GM19025 (cell line): ENCODE data around the gene WIZ.
"Not testable (repeated sequence)": the region's sequence is repeated elsewhere in the genome, so short reads cannot be mapped to it uniquely, and the experiment has no call there.

Experiments used
- ATAC-seq: cut with Tn5 transposase; IDR thresholded peaks from one replicate; pipeline ENCODE4 v1.9.1; 2021; ENCODE audit warnings: mild to moderate bottlenecking, low read depth, moderate library complexity; ENCODE audit not compliant: unreplicated experiment

WIZ gene

GRCh38 chr19:15449620-15450527 lies at the start of gene WIZ:
WIZ (minus strand) TSS chr19:15449956; CDS start chr19:15448307, 1,649 bp downstream.
- peak; percentile 56 for ATAC-seq

- no peak for ATAC-seq
Measured at GRCh38 chr19:15498910-15499309, 49.2 kb upstream of the WIZ start.

DNA sequence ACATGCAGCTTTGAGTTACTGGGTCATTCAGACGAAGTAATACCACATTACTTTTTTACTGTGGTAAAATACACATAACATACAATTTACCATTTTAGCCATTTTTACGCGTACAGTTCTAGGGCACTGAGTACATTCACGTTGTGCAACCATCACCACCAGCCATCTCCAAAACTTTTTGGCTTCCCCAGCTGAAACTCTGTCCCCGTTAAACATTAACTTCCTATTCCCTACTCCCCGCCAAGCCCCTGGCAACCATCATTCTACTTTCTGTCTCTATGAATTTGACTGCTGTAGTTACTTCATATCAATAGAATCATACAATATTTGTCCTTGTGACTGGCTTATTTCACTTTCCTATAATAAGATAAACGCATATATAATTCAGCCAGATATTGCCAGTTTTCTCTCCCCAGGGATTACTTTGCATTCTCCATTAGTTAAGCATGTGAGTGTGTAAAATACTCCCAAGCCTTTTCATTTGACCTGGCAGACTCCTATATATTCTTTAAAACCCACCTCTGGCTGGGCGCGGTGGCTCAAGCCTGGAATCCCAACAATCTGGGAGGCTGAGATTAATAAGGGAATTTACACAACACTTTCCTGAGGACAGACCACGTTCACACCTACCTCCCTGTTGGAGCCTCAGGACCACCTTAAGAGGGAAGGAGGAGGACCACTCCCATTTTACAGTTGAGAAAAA lies 48.6 kb upstream of the WIZ start:
- no peak for ATAC-seq

- ATAC-seq = no peak
Measured at GRCh38 chr19:15495151-15495550, 45.4 kb upstream of the WIZ start.

GRCh38 chr19:15488489-15489226 lies 38.9 kb upstream of the WIZ start:
- no peak for ATAC-seq

DNA sequence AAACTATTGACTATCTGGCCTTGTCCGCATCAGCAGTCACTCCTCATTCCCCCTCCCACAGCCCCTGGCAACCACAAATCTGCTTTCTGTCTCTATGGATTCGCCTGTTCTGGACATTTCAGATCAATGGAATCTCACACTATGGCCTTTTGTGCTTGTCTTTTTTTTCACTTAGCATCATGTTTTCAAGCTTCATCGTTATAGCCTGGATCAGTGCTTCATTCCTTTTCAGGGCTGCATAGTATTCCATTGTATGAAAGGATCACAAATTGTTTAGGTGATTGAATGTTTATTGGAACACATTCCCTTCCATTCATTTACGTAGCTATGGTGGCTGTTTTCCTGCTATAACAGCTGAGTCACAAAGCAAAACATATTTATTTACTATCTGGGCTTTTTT lies 37.3 kb upstream of the WIZ start:
- no peak for ATAC-seq

DNA sequence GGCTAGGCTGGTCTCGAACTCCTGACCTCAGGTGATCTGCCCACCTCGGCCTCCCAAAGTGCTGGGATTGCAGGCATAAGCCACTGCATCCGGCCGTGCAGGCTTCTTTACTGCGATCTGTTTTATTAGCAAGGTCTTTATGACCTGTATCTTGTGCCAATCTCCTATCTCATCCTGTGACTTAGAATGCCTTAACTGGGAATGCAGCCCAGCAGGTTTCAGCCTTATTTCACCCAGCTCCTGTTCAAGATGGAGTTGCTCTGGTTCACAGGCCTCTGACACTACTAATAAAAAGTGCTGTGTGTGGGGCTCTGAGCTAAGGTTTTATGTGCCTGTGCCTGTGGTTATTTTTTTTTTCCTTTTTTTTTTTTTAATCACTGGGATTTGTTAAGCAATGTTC lies 36.0 kb upstream of the WIZ start:
- not testable (repeated sequence) for ATAC-seq

DNA sequence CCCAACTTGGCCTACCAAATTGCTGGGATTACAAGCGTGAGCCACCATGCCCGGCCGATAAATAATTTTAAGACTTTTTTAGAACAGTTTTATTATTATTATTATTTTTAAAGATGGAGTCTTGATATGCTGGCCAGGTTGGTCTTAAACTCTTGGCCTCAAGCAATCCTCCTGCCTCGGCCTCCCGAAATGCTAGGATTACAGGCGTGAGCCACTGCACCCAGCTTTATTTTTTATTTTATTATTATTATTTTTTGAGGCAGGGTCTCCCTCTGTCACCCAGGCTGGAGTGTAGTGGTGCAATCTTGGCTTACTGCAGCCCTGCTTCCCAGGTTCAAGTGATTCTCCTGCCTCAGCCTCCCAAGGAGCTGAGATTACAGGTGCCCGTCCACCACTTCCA lies 31.2 kb upstream of the WIZ start:
- not testable (repeated sequence) for ATAC-seq

DNA sequence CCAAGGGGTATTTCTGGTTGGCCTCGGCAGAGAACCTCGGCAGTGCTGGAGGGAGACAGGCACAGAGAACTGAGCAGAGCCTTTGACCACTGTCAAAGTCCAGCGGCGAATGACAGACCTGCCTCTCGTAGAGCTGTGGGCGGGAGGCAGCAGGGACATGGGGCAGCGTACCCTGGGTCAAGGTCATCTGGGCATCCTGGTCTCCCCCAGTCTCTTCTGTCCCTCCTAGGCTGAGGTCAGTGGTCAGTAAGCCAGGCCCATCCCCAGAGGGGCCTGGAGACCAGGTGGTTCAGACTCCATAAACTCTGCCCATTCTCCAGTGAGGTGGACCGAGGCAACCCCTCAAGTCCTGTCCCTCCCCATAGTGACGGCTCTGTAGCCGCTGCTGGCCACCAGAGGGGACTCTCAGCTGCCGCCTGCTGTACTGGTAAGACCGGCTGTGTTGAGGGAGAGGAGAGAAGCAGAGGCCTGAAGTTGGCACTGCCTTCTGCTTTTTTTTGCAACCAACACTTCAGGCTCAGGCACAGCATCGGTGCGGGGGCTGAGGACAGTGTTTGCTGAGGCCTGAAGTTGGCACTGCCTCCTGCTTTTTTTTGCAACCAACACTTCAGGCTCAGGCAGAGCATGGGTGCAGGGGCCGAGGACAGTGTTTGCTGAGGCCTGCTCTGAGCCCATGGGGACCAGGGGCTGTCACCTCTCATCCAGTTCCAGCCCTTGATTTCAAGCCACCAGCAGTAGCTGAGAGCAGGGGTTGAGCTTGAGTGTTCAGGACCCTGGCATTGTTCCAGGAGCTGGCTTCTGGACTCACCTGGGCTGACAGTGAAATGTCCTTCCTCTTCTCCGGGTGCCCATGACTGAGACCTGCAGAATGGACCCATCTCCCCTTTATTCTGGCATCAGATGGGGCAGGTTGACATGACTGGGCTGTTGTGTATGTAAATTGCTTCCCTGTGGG lies 29.9 kb upstream of the WIZ start, which contains the start of gene PGLYRP2:
PGLYRP2 (minus strand) TSS at position 111 of the 955 bp plus-strand sequence. CDS start 130 bp downstream, outside the sequence.
- no peak for ATAC-seq

GRCh38 chr19:15476325-15476724 lies 26.6 kb upstream of the WIZ start:
- ATAC-seq = no peak

DNA sequence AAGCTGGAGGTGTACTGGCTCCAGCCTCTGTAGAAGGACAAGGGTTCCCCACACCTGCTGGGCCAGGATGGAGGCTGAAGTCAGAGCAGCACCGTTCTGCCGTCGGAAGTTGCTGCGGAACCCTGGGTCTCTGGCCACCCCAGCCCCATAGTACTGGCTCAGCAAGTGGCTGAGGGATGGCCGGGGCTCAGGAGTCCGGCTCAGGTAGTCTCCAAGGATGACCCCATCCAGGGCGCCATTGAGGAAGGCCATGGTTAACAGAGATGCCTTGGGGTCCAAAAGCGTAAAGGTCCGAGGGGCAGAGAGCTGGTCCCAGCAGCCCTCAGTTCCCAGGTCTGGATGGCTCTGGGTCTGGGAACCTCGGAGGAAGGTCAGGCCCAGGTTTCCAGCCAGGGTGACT lies 25.9 kb upstream of the WIZ start:
- no peak for ATAC-seq

DNA sequence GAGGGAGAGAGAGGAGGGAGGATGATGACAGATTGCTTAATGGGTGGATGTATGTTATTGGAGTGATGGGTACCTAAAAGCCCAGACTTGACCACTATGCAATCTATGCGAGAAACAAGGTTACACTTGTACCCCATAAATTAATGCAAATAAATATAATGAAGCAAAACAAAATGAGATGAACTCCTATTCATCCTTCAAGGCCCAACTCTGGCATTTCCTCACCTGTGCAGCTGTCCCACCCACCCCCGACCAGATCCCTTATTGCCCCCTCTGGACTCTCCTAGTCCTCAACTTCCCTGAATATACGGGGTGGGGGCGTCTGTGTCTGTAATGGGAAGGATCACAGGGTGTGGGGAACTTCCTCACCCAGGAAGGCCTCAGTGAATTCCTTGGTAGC lies 25.4 kb upstream of the WIZ start:
- no peak for ATAC-seq

GRCh38 chr19:15473821-15474220 lies 24.1 kb upstream of the WIZ start:
- not testable (repeated sequence) for ATAC-seq

GRCh38 chr19:15471639-15472101 lies 21.9 kb upstream of the WIZ start:
- ATAC-seq = no peak

DNA sequence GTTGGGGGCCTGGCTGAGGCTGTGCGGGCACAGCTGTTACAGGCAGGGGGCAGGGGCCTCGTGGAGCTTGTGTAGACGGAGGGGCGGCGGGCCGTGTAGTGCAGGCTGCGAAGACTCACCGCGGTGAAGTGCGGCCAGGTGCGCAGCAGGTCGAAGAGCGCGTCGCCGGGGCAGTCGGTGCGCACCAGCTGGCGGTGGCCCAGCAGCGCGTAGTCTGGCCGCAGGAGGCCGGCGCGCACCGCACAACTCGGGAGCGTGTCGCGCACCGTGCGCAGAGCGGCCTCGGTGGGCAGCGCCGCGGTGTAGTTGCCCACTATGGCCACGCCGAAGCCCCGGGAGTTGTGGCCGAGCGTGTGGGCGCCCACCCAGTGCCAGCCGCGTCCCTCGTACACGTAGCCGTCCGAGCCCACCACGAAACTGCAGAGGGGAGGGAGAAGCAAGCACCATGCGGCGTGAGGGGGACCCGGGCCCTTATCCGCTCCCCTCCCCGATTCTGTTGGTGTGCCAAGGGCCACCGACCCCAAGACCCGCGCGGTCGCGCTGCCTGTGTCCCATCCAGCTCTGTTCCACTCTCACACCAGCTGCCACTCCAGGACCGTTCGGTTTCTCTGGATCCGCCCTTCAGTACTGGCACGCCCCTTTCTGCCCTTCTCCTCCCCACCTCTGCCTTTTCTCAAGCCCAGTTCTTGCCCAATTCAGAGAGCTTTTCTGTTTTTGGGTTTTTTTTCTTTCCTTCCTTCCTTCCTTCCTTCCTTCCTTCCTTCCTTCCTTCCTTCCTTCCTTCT lies 19.9 kb upstream of the WIZ start:
- no peak for ATAC-seq

DNA sequence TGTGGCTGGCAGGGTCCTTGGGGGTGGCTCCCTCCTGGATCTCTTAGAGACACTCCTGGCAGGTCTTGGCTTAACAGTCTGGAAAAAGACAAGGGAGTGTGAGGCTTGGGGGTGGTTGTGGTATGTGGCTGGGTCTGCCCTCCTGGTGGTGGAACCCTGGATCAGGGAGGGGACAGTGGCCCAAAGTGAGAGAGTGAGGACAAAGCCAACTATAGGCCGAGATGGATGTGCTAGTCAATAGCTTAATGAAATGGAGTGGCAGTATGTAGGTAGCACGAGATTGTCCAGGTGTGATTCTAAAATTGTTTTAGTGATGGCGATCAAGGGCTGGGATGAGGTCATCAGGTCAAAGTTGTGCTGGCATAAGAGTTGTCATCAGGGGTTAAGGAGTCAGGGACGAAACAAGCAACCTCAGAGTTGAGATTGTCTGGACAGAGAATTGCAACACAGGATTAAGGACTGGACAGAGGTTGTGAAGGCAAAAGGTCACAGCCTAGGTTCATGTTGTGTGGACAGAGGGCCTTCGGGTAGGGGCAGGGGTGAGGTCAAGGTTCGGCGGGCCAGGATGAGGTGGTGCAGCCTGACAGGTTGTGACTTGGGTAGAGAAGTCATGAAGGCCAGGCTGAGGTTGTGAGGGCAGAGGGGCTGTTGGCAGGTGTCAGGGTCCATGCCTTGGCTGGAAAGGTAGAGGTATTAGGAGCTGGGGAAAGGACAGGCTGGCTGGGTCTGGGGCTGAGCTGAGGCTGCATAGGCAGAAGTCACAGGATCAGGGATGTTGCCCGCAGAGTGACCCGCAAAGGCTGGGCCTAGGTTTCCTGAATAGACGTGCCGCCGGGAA lies 19.1 kb upstream of the WIZ start:
- no peak for ATAC-seq

DNA sequence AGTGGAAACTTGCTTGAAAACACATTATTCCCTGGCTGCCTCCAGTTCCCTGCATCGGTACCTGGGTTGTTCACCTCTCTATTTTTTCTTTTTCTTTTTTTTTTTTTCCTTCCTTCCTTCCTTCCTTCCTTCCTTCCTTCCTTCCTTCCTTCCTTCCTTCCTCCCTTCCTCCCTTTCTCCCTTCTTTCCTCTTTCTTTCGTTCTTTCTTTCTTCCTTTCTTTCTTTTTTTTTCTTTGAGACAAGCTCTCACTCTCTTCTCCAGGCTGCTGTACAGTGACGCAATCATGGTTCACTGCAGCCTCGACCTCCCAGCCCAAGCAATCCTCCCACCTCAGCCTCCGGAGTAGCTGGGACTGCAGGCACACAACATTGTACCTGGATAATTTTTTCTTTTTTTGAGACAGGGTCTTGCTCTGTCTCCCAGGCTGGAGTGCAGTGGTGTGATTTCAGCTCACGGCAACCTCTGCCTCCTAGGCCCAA lies 18.0 kb upstream of the WIZ start:
- no peak for ATAC-seq
